Stimulated activated CD8-positive, alpha-beta memory T cell treated with anti-CD3 and anti-CD28 coated beads, Interleukin-2, amount 100 ng/mL, for 1 hour (primary cell): ENCODE data around the gene ZMYND8.
"Not testable (repeated sequence)": the region's sequence is repeated elsewhere in the genome, so short reads cannot be mapped to it uniquely, and the experiment has no call there.

Source experiments
- DNase-seq, 2 donors: peaks; one replicate each; pipeline ENCODE4 v3.0.0-alpha.2; 2020; ENCODE audit warnings: low read depth in 2 of 2

ZMYND8 gene

DNA sequence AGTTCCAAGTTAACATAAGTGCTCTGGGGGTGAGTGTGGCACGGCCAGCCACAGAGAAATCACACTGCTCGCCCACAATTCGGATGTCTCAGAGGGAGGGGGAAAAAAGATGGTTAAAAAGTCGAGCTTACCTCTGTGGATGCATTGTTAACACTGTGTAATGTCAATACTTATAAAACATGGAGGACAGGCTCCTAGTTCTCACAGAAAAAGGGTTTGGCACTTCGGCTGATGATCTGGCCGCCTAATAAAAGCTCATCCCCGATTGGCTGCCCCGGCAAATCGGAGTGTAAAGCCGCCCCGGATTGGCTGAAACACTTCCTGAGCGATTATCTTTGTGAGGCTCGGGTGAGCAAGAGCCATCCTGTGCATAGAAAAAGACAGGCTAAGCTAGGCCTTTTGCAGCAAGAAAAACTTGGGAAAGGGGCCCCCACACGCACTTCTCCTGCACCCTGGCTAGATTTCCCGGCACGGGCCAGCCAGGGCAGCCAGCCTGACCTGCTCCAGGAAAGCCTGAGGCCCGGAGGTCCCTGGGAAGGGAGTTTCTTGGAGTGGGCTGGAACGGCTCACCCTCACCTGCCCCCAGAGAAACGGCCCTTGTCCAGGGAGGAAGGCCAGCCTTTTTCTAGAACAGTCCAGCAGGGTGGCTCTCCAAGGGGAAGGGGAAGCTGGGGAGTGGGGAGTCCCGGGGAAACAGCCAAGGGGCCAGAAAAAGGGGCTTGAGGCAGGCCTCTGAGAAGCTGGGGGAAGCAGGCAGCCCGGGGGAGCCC lies at the start of gene ZMYND8:
ZMYND8 (minus strand) TSS at position 174 of the 770 bp plus-strand sequence; CDS start at position 145, 29 bp downstream.
- DNase-seq: peak; percentile 88 to 95

- DNase-seq: no peak
Observed at GRCh38 chr20:47405775-47406325, 49.4 kb upstream of the ZMYND8 start.

DNA sequence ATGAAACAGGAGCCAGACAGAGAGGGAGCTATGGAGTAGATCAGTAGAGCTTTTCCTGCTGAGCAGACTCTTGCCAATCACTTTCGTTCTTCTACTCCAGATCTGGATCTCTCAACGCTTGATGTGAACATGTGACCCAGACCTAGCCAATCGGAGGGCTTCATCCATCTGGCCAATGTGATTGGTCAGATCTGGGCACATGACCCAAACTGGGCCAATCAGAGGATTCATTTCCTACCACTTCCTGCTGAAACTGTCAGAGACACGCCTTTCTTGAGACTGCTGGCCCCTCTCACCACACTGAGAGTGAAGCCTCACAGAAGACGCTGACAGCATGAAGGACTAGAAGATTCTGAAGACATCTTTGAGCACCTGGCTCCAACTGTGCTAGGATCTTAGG lies 44.2 kb upstream of the ZMYND8 start:
- no peak for DNase-seq

- no peak for DNase-seq
Observed at GRCh38 chr20:47397652-47398301, 41.3 kb upstream of the ZMYND8 start.

DNA sequence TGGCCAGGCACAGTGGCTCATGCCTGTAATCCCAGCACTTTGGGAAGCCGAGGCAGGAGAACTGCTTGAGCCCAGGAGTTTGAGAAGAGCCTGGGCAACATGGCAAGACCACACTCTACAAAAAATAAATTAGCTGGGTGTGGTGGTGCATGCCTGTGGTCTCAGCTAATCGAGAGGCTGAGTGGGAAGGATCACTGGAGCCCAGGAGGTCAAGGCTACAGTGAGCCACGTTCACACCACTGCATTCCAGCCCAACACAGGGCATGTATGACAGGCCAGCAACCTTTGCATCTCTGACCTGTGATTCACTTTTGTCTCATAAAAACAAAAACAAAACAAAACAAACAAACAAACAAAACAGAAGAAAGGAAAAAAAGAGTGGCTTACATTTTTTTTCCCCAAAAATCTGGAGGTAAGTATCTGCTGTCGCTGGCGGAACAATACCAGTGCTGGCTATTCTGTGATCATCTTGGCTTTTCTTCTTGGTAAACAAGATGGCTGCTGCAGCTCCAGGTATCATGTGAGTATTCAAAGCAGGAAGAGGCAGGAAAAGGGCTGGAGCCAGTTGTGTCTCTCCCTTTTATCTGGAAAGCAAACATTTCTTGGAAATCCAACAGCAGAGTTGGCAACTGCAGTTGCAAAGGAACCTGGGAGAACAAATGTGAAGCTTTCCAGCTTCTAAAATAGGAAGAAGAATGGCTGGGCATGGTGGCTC lies 40.4 kb upstream of the ZMYND8 start:
- DNase-seq: no peak

- DNase-seq: not testable (repeated sequence)
Observed at GRCh38 chr20:47393796-47394514, 37.5 kb upstream of the ZMYND8 start.

GRCh38 chr20:47392721-47393073 lies 36.2 kb upstream of the ZMYND8 start:
- DNase-seq: no peak

DNA sequence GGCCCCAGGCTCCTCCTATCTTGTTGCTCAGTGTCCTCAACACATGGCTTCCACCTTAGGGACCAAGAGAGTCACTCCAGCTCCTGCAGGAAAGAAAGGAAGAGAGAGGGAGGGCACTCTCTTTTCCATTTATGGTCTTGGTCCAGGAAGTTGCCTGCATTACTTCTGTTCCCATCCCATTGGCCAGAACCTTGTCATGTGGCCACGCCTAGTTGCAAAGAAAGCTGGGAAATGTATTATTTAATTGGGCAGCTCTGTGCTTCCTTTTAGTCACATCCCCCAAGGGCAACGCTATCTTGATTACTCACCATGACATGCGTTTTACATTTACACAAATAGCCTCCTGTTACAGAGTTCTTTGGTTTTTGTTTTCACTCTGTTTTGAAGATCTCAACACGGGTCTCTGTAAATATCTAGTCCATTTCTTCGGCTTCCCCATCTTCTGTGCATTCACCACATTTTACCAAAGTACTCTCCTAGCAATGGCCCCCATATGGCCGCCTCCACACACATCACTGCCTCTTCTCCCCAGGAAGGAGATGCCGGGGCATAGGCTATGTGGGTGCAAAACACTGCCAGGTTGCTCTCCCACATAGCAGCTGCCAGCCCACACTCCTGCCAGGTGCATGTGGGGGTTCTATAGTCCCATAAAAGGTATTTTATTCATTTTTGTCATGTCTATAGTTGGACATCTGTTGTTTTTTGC lies 35.7 kb upstream of the ZMYND8 start:
- no peak for DNase-seq

- DNase-seq: no peak
Observed at GRCh38 chr20:47391276-47392010, 34.9 kb upstream of the ZMYND8 start.

- no peak for DNase-seq
Observed at GRCh38 chr20:47389867-47390347, 33.4 kb upstream of the ZMYND8 start.

DNA sequence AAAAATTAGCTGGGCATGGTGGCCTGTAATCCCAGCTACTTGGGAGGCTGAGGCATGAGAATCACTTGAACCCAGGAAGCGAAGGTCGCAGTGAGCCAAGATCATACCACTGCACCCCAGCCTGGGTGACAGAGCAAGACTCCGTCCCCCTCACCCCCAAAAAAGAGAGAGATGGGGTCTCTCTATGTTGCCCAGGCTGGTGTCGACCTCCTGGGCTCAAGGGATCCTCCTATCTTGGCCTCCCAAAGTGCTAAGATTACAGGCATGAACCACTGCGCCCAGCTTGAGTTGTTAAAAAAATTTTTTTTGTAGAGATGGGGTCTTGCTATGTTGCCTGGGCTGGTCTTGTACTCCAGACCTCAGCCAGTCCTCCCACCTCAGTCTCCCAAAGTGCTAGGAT lies 29.5 kb upstream of the ZMYND8 start:
- not testable (repeated sequence) for DNase-seq

GRCh38 chr20:47382746-47383415 lies 26.4 kb upstream of the ZMYND8 start:
- DNase-seq: no peak

DNA sequence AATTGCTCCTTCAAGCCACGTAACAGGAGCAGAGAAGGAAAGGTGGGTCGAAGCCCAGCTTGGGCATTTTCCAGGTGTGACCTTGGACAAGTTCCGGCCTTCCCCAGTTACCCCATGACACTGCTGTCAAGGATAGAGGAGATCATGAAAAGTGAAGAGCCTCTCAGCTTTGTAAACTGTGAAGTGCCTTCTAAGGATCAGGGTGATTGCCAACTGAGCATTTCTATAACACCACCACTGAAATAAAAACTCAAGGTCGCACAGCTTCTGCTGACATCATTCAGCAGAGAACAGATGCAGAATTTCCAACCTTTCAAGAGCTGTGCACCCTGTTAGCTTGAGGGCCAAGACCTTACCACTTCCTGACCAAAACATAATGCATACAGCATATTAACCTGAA lies 24.0 kb upstream of the ZMYND8 start:
- DNase-seq: no peak

- DNase-seq: no peak
Observed at GRCh38 chr20:47379433-47380150, 23.1 kb upstream of the ZMYND8 start.

- DNase-seq: no peak
Observed at GRCh38 chr20:47377122-47377722, 20.7 kb upstream of the ZMYND8 start.

- not testable (repeated sequence) for DNase-seq
Observed at GRCh38 chr20:47376096-47376643, 19.7 kb upstream of the ZMYND8 start.

DNA sequence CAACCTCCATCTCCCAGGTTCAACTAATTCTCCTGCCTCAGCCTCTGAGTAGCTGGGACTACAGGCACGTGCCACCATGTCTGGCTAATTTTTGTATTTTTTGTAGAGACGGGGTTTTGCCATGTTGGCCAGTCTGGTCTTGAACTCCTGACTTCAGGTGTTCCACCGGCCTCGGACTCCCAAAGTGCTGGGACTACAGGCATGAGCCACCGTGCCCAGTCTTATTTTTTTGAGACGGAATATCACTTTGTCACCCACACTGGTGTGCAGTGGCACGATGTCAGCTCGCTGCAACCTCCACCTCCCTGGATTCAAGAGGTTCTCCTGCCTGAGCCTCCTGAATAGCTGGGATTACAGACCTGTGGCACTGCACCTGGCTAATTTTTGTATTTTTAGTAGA lies 17.6 kb upstream of the ZMYND8 start:
- not testable (repeated sequence) for DNase-seq

DNA sequence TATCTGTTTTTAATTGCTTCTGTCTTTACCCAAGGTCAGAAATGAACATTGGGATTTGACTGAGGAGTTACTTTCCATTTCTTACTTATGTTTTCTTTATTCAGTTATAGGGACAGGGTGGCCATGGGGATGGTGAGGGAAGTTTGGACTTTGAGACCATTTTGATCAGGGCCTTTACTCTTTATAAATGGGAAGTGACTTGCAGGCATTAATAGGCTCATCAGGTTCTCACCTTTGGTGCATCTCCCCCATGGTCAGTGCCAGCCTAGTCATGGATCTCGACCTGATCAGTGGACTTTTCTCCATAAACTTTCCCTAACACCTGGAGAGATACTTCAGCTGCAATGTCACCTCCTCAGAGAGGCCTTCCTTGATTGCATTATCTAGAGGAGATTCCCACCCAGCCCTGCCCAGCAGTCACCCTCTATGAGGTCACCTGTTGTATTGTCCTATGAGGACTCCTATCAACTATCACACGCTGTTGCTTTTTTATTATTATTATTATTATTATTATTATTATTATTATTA lies 16.8 kb upstream of the ZMYND8 start:
- DNase-seq: no peak
